RWPE2 (cell line): ENCODE measurements around the gene CPSF4.

Experiments
- ATAC-seq: fragments of 200-7000 bp; cut with Tn5 transposase; 3 replicates; pipeline ENCODE4 v1.9.1; 2021; ENCODE audit warnings: low read depth
- DNase-seq: peaks from one replicate; pipeline ENCODE4 v3.0.0-alpha.2; 2020; ENCODE audit warnings: low spot score
- H3K27ac ChIP-seq: fragments of 450-650 bp; 2 replicates; pipeline ENCODE4 v1.5.1; 2017; ENCODE audit warnings: mild to moderate bottlenecking; ENCODE audit not compliant: poor library complexity, severe bottlenecking
- H3K27me3 ChIP-seq: fragments of 250-450 bp; sonication (Bioruptor Pico); 2 replicates; pipeline ENCODE4 v1.5.1; 2021; ENCODE audit warnings: mild to moderate bottlenecking, moderate library complexity; ENCODE audit not compliant: insufficient read depth, poor library complexity, severe bottlenecking
- H3K36me3 ChIP-seq: fragments of 250-450 bp; sonication (Bioruptor Pico); 2 replicates; pipeline ENCODE4 v1.5.1; 2020; ENCODE audit warnings: low read depth, mild to moderate bottlenecking, moderate library complexity
- H3K4me1 ChIP-seq: fragments of 250-450 bp; sonication (Bioruptor Pico); 2 replicates; pipeline ENCODE4 v1.5.1; 2021; ENCODE audit warnings: mild to moderate bottlenecking, moderate library complexity; ENCODE audit not compliant: insufficient read depth, poor library complexity, severe bottlenecking
- H3K4me3 ChIP-seq: fragments of 250-450 bp; sonication (Bioruptor Pico); 2 replicates; pipeline ENCODE4 v1.5.1; 2021; ENCODE audit warnings: mild to moderate bottlenecking, moderate library complexity; ENCODE audit not compliant: severe bottlenecking
- H3K9me3 ChIP-seq: fragments of 250-450 bp; sonication (Bioruptor Pico); 2 replicates; pipeline ENCODE4 v1.5.1; 2021; ENCODE audit warnings: mild to moderate bottlenecking, moderate library complexity; ENCODE audit not compliant: severe bottlenecking
- CTCF ChIP-seq: fragments of 450-650 bp; IDR thresholded peaks from one replicate; pipeline ENCODE4 v1.5.1; 2017; ENCODE audit warnings: mild to moderate bottlenecking, moderate library complexity; ENCODE audit not compliant: poor library complexity, severe bottlenecking

The CPSF4 gene

DNA sequence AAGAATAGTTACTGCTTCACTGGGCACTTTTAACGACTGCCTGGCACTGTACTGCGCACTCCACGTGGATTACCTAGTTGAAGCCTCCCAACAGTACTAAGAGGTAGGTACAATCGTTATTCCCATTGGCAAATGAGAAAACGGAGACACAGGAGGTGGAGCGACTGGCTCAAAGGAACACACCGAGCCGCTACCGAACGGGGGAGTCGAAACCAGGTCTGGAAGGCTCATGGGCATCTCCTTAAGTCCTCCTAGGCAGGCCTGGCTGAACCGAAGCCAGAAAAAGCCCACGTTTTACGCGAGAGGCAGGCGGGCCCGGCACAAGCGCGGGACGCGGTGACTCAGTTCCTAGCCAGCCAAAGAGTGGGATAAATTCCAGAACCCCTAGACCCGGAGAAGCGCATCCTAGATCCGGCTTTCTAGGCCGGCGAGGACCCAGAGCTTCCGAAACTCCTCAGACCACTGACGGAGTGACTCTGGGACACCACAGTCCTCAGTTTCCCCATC, 30.8 kb upstream of the CPSF4 start:
- TF ChIP-seq CTCF: no peak
- Histone ChIP-seq H3K4me1 (peaks cover 6% of the 10 kb centered on the region), H3K9me3 (no peaks in the 10 kb centered on the region), H3K27me3 (no peaks in the 10 kb centered on the region), H3K36me3 (peaks cover 65% of the 10 kb centered on the region), H3K4me3 (peak overlapping the region; percentile 99), H3K27ac (peak overlapping the region; percentile 81)
- ATAC-seq (peak; percentile 53), DNase-seq (no peak)

DNA sequence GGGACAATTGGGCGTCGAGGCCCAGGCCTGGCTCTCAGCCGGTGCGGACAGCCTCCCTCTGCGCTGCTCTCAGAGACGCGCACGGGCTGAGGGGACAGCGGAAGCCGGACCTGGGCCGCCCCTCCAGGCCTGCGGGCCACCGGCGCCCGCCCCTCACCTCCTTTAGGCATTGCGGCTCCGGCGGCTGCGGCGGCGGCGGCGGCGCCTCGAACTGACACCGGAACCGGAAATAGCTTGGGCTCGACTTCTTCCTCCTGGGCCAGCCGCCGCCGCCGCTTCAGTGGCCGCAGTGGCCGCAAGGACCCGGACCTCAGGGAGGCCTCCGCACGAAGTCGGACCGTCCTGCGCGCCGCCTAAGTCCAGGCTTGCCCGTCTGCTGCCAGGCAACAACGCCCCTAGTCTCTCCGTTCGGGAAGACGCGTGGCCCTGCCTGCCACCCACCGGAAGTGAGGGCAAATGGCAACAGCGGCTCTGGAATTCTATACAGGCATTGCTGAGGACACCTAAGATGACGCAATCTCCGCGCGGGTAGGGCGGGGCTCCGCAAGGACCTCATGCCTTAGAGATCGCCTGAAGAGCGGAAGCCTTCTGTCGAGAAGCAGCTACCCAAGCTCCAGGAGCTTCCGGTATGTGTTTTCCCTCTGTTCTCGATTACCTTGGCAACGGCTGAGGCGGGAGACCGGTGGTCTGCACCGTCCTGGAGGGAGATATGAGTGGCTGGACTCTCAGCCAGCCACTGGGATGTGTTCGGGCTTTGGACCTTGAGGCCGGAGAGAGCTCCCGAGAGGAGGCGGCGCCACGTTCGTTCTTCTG, 30.2 kb upstream of the CPSF4 start, which contains the start of the genes BUD31 and PDAP1:
BUD31 (plus strand) TSS at position 591 of the 813 bp plus-strand sequence. CDS start 2,124 bp downstream, outside the sequence.
PDAP1 (minus strand) TSS at position 219 of the 813 bp plus-strand sequence; CDS start at position 170, 49 bp downstream.
- peak; percentile 90 for DNase-seq
- peak within 1 kb of the TSS; percentile 81 for H3K27ac ChIP-seq
- ATAC-seq: peak; percentile 78
- H3K36me3 ChIP-seq: peaks cover 65% of the 10 kb centered on the region
- H3K4me1 ChIP-seq: peaks cover 6% of the 10 kb centered on the region
- H3K4me3 ChIP-seq: peak within 1 kb of the TSS; percentile 99
- no peak for TF ChIP-seq CTCF
- H3K27me3 ChIP-seq: no peaks in the 10 kb centered on the region
- no peaks in the 10 kb centered on the region for H3K9me3 ChIP-seq

DNA sequence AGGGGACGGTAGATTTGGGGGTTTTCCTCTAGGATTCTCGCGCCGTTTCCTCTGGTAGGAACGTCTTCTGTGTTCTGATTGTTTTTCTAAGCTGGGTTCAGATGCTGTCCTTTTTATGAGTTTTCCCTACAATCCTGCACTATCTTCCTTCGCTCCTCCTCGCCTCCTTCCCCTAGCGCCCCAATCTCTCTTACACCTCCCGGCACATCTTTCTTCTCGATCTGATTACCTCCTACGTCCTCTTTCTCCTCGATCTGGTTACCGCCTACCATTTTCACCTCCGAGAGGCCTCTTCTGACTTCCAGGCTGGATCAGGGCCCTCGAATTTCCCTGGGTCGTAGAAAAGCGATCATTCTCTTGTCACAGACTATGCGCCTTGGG, 29.6 kb upstream of the CPSF4 start:
- Histone ChIP-seq H3K4me1 (peaks cover 6% of the 10 kb centered on the region), H3K36me3 (peaks cover 67% of the 10 kb centered on the region), H3K4me3 (peak overlapping the region; percentile 99), H3K9me3 (no peaks in the 10 kb centered on the region), H3K27ac (peak overlapping the region; percentile 81), H3K27me3 (no peaks in the 10 kb centered on the region)
- ATAC-seq: peak; percentile 4; the same call in 2 of the 3 replicates
- no peak for TF ChIP-seq CTCF
- no peak for DNase-seq

- ATAC-seq (no peak), DNase-seq (no peak)
- Histone ChIP-seq H3K36me3 (peaks cover 67% of the 10 kb centered on the region), H3K27ac (peak overlapping the region; percentile 81), H3K27me3 (no peaks in the 10 kb centered on the region), H3K9me3 (no peaks in the 10 kb centered on the region), H3K4me1 (peaks cover 6% of the 10 kb centered on the region), H3K4me3 (peak overlapping the region; percentile 99)
- TF ChIP-seq CTCF: no peak
These were observed 28.9 kb upstream of the CPSF4 start for GRCh38 chr7:99409806-99410205.
